ENCODE results near the gene PHEX. TPM values are rescaled to one million over a fixed set of nuclear protein-coding genes. Genes with fewer than 3 reads are reported as not detected.

PHEX gene
- total and polyA plus RNA-seq, 8 donors = 0.05 to 0.73 (median 0.14) TPM; not detected in 5

DNA sequence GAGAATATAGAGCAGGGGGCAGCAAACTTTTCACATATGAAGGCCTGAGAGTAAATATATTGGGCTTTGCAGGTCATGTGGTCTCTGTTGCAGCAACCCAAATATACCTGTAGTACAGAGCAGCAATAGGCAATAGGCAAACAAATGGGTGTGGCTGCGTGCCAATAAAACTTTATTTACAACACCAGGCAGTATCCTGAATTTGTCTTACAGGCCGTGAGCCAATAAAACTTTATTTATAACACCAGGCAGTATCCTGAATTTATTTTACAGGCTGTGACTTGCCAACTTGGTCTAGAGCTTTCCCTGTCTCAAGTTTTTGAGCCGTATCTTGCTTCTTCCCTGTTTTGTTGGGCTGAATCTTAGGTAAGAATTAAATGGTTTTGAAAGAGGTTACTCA lies 118.2 kb downstream of the PHEX start:
- H3K27ac ChIP-seq = no peak overlapping the region
- no peaks in the 10 kb centered on the region for H3K36me3 ChIP-seq
- TF ChIP-seq EP300 (IDR thresholded peaks at IDR 0.05) = no peak
- TF ChIP-seq POLR2AphosphoS5 (IDR thresholded peaks at IDR 0.05) = no peak
- no peak for TF ChIP-seq CTCF (IDR thresholded peaks at IDR 0.05)
- no peak for TF ChIP-seq POLR2A (IDR thresholded peaks at IDR 0.05)
- H3K27me3 ChIP-seq = no peaks in the 10 kb centered on the region
- DNase-seq = no peak
- peaks cover 0 to 4% (median 0%) of the 10 kb centered on the region in 4 donors for H3K9me3 ChIP-seq
- H3K4me1 ChIP-seq = no peaks in the 10 kb centered on the region
- intact Hi-C loops (cut with DNase I; ENCODE audit: low total_unique reads) = no loop called here
- WGBS, 5 donors = 56 to 91% (median 86%) methylated on average over 3 of the region's 3 CpGs
- H3K4me3 ChIP-seq = no peak overlapping the region

DNA sequence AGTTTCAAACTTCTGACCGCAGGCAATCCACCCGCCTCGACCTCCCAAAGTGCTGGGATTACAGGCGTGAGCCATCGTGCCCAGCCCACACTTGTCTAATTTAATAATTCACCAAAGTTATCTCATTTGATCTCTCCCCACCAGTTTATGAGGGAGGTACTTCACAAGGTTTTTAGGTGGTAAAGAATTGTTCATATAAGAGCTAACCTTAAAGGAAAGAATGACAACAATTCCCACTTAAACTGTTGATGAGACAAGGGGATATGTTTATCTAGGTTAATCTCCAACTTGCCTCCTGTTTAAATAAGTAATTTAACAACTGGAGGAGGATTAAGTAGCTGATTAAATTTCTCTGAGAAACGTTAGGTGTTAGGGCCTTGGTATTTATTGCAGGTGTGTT lies 123.0 kb downstream of the PHEX start:
- H3K4me1 ChIP-seq = no peaks in the 10 kb centered on the region
- no peaks in the 10 kb centered on the region for H3K9me3 ChIP-seq
- intact Hi-C loops (cut with DNase I; ENCODE audit: low total_unique reads) = no loop called here
- H3K36me3 ChIP-seq = no peaks in the 10 kb centered on the region
- no peak overlapping the region for H3K27ac ChIP-seq
- no peak for DNase-seq
- 46 to 72% (median 64%) methylated on average over 1 to 6 of the region's 6 CpGs for WGBS, 5 donors
- TF ChIP-seq EP300 (IDR thresholded peaks at IDR 0.05) = no peak
- no peak for TF ChIP-seq CTCF (IDR thresholded peaks at IDR 0.05)
- H3K4me3 ChIP-seq = no peak overlapping the region
- no peaks in the 10 kb centered on the region for H3K27me3 ChIP-seq

DNA sequence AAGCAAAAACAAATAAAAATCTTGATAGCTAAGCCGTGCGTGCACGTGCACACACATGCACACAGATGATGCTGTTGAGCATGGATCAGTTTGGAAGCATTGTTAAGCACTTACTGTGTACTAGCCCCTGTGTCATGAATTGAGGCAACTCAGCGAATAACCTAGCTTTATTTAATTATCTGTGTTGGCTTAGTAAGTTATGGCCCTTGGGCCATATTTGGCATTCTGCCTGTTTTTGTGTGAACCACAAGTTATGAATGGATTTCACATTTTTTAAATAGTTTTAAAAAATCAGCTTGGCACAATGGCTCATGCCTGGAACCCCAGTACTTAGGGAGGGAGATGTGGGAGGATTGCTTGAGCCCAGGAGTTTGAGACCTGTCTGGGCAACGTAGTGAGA lies 126.9 kb downstream of the PHEX start:
- DNase-seq = no peak
- Histone ChIP-seq H3K27me3 (no peaks in the 10 kb centered on the region), H3K9me3 (no peaks in the 10 kb centered on the region), H3K27ac (no peak overlapping the region), H3K4me1 (no peaks in the 10 kb centered on the region), H3K4me3 (no peak overlapping the region), H3K36me3 (no peaks in the 10 kb centered on the region)
- 58 to 81% (median 76%) methylated on average over 5 of the region's 5 CpGs for WGBS, 5 donors
- intact Hi-C loops (cut with DNase I; ENCODE audit: low total_unique reads) = no loop called here
- no peak for TF ChIP-seq POLR2AphosphoS5 (IDR thresholded peaks at IDR 0.05)
- no peak for TF ChIP-seq CTCF (IDR thresholded peaks at IDR 0.05)
- TF ChIP-seq POLR2A (IDR thresholded peaks at IDR 0.05) = no peak
- no peak for TF ChIP-seq EP300 (IDR thresholded peaks at IDR 0.05)

DNA sequence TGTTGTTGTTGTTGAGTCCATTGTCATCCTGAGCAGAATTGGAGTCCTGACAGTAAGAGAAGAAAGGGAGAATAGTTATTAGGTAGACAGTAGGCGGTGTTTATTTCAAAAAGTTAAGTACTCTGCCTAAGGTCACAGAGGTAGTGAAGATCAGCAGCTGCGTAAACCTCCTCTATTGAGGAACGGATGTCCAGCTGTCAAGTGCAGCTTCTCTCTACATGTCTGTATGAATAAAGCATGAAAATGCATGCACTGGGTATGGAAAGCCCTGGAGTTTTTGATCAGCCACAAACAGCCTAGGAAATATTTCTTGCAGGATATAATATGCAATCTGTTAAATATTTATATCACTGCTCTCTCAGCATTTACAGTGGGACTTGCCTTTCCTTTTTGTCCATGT lies 131.2 kb downstream of the PHEX start:
- Histone ChIP-seq H3K4me3 (no peak overlapping the region), H3K9me3 (no peaks in the 10 kb centered on the region), H3K36me3 (no peaks in the 10 kb centered on the region), H3K27me3 (no peaks in the 10 kb centered on the region), H3K4me1 (no peaks in the 10 kb centered on the region), H3K27ac (no peak overlapping the region)
- TF ChIP-seq POLR2A (IDR thresholded peaks at IDR 0.05) (no peak), CTCF (IDR thresholded peaks at IDR 0.05) (no peak), POLR2AphosphoS5 (IDR thresholded peaks at IDR 0.05) (no peak), EP300 (IDR thresholded peaks at IDR 0.05) (no peak)
- WGBS, 5 donors = 71 to 89% (median 78%) methylated on average over 3 of the region's 3 CpGs
- intact Hi-C loops (cut with DNase I; ENCODE audit: low total_unique reads) = no loop called here
- DNase-seq = no peak

All from stomach (tissue), 9 donors.